ENCODE measurements around the gene TIMM22.
A peak's percentile ranks its signal among the peaks of the same experiment; 100 is the strongest.
"Not testable (repeated sequence)": the region's sequence is repeated elsewhere in the genome, so short reads cannot be mapped to it uniquely, and the experiment has no call there.

TIMM22 gene

DNA sequence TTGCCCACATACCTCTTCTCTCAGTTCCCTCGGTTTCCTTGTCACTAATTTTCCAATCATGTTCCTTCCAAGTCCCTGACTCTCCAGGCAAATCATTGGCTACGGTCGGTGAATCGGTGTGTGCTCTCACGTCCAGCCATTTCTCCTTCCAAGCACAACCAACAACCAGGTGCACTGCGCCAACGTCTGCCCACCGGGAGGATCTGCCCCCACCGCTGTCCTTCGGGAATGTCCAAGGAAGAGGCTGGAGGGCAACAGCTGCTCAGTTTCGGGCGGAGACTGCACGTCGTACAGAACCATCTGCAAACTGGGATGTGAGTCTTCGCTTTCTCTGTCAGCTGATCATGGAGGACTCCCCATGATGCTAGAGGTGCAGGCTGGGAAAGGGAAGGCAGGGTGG, 9.0 kb upstream of the TIMM22 start:
- H3K27ac ChIP-seq: no peak overlapping the region

GRCh38 chr17:988561-988960, 8.4 kb upstream of the TIMM22 start:
- no peak overlapping the region for H3K27ac ChIP-seq

More for the DNA sequence above, 9.0 kb upstream of the TIMM22 start:
- DNase-seq: no peak
- in situ Hi-C loops (cut with HindIII; ENCODE audit: low pct_ligation_motif_present, low sequenced_read_pairs): loop anchor here (25.0 kb wide), 1 partner anchor 201 kb away; the partner anchor contains the start of genes GLOD4 and MRM3
- Histone ChIP-seq H3K4me3 (ENCODE audit: low read depth, low read length) (no peak overlapping the region), H3K27me3 (replicated peaks) (no peaks in the 10 kb centered on the region), H3K36me3 (replicated peaks) (no peaks in the 10 kb centered on the region)
- TF ChIP-seq, protein P1, sequence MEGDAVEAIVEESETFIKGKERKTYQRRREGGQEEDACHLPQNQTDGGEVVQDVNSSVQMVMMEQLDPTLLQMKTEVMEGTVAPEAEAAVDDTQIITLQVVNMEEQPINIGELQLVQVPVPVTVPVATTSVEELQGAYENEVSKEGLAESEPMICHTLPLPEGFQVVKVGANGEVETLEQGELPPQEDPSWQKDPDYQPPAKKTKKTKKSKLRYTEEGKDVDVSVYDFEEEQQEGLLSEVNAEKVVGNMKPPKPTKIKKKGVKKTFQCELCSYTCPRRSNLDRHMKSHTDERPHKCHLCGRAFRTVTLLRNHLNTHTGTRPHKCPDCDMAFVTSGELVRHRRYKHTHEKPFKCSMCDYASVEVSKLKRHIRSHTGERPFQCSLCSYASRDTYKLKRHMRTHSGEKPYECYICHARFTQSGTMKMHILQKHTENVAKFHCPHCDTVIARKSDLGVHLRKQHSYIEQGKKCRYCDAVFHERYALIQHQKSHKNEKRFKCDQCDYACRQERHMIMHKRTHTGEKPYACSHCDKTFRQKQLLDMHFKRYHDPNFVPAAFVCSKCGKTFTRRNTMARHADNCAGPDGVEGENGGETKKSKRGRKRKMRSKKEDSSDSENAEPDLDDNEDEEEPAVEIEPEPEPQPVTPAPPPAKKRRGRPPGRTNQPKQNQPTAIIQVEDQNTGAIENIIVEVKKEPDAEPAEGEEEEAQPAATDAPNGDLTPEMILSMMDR (IDR thresholded peaks at IDR 0.05; ENCODE audit: low read depth, low read length, missing control alignments): no peak

GRCh38 chr17:992933-993332, 4.0 kb upstream of the TIMM22 start:
- Histone ChIP-seq H3K27ac (no peak overlapping the region), H3K4me3 (ENCODE audit: low read depth, low read length) (no peak overlapping the region), H3K27me3 (replicated peaks) (no peaks in the 10 kb centered on the region), H3K36me3 (replicated peaks) (no peaks in the 10 kb centered on the region)
- TF ChIP-seq, protein P1 (IDR thresholded peaks at IDR 0.05; ENCODE audit: low read depth, low read length, missing control alignments): no peak
- DNase-seq: no peak
- in situ Hi-C loops (cut with HindIII; ENCODE audit: low pct_ligation_motif_present, low sequenced_read_pairs): loop anchor here (25.0 kb wide), 1 partner anchor 206 kb away; the partner anchor contains the start of genes GLOD4 and MRM3

More at GRCh38 chr17:988561-988960, 8.4 kb upstream of the TIMM22 start:
- in situ Hi-C loops (cut with HindIII; ENCODE audit: low pct_ligation_motif_present, low sequenced_read_pairs): loop anchor here (25.0 kb wide), 1 partner anchor 201 kb away; the partner anchor contains the start of genes GLOD4 and MRM3
- Histone ChIP-seq H3K4me3 (ENCODE audit: low read depth, low read length) (no peak overlapping the region), H3K36me3 (replicated peaks) (no peaks in the 10 kb centered on the region), H3K27me3 (replicated peaks) (no peaks in the 10 kb centered on the region)
- TF ChIP-seq, protein P1 (IDR thresholded peaks at IDR 0.05; ENCODE audit: low read depth, low read length, missing control alignments): no peak
- no peak for DNase-seq

GRCh38 chr17:995324-995723, 1.6 kb upstream of the TIMM22 start:
- in situ Hi-C loops (cut with HindIII; ENCODE audit: low pct_ligation_motif_present, low sequenced_read_pairs): loop anchor here (25.0 kb wide), 1 partner anchor 208 kb away; the partner anchor contains the start of genes GLOD4 and MRM3
- not testable (repeated sequence) for DNase-seq; H3K36me3 ChIP-seq (replicated peaks); H3K27ac ChIP-seq; H3K4me3 ChIP-seq (ENCODE audit: low read depth, low read length); H3K27me3 ChIP-seq (replicated peaks)

DNA sequence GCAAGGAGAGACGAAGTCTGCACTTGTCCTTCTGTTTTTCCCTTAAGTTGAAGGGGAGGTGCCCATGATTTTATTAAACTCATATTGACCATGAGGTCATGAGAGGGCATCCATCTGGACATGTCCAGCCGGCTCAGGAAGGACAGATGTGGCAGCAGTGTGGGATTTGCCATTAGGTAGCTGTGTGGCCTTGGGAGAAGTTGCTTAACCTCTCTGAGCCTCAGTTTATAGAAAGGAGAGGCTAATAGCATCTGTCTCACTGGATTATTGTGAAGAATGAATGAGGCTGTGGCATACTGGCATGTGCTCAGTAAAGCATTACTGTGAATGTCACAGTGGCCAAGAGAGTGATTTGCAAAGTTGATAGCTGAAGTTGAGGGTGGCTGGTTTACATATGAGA, 1.2 kb downstream of the TIMM22 start:
- Histone ChIP-seq H3K27me3 (replicated peaks) (no peaks in the 10 kb centered on the region), H3K27ac (no peak overlapping the region), H3K4me3 (ENCODE audit: low read depth, low read length) (peak overlapping the region; percentile 100), H3K36me3 (replicated peaks) (peaks cover 18% of the 10 kb centered on the region)
- no peak for DNase-seq
- in situ Hi-C loops (cut with HindIII; ENCODE audit: low pct_ligation_motif_present, low sequenced_read_pairs): loop anchor here (25.0 kb wide), 1 partner anchor 211 kb away; the partner anchor contains the start of genes GLOD4 and MRM3
- TF ChIP-seq, protein P1 (IDR thresholded peaks at IDR 0.05; ENCODE audit: low read depth, low read length, missing control alignments): no peak

DNA sequence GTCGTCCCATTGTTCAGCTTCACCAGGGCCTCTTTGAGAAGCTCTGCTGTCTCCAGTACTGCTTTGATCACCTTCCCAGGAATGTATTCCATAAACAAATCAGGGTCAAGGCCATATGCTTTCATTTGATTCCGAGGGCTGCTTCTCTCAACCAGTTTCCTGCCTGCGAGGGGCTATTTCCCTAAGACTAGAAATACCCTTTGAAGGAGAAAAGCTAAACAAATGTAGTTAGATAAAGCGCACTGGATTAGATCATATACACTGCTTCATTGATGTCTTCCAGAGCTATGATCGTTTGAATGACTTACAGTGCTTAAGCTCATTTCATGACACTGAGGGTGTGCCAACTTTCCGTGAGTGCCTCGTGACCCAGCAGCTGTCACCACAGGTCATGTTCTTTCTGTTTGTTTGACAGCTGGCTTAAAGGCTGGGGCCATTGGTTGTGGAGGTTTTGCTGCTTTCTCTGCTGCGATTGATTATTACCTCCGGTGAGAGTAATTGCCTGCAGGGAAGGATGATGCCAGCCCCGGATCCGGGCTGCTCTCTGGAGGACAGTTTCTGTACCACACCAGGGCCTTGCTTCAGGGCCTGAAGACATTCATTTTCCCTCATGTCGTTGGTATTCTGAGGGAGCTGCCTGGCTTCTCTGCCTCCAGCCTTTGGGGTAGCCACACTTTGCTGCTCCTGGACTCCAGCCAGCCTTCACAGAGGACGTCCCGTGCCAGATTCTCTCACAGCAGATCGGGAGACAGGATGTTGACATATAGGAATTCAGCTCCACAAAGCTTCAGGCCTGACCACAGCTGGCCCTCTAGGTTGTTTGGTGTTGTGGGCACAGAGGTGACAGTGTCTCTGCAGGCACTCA, 3.9 kb downstream of the TIMM22 start:
- Histone ChIP-seq H3K27ac (peak overlapping the region; percentile 73), H3K36me3 (replicated peaks) (peaks cover 30% of the 10 kb centered on the region), H3K4me3 (ENCODE audit: low read depth, low read length) (no peak overlapping the region), H3K27me3 (replicated peaks) (no peaks in the 10 kb centered on the region)
- in situ Hi-C loops (cut with HindIII; ENCODE audit: low pct_ligation_motif_present, low sequenced_read_pairs): no loop called here
- DNase-seq: peak; percentile 49
- TF ChIP-seq, protein P1 (IDR thresholded peaks at IDR 0.05; ENCODE audit: low read depth, low read length, missing control alignments): no peak

Measured in brain microvascular endothelial cell (primary cell).